ENCODE measurements around the gene TMEM101. TPM values are rescaled to one million over a fixed set of nuclear protein-coding genes. Genes with fewer than 3 reads are reported as not detected.

The TMEM101 gene
- total and polyA plus RNA-seq, 2 of the 13 experiments (the other 11 are each of a cell fraction or from before 2014, with no cell fraction given): 72.0 to 100 TPM

GRCh38 chr17:44002141-44002848 is 12.5 kb downstream of the TMEM101 start (continued):
- TF ChIP-seq RERE (CRISPR knock-in tag; IDR thresholded peaks at IDR 0.05; ENCODE audit: low read depth) (peak; percentile 61; the same call in 1 of the 2 replicates), ZNF335 (CRISPR knock-in tag; IDR thresholded peaks at IDR 0.05) (0 out of 2 replicates have a peak, but pooled peaks have one; percentile 6), ZBTB7A (CRISPR knock-in tag; IDR thresholded peaks at IDR 0.05) (peak; percentile 99), PAWR (CRISPR knock-in tag; IDR thresholded peaks at IDR 0.05; ENCODE audit: borderline replicate concordance) (no peak), RCOR2 (CRISPR knock-in tag; IDR thresholded peaks at IDR 0.05) (peak; percentile 99), MYNN (CRISPR knock-in tag; IDR thresholded peaks at IDR 0.05; ENCODE audit: low read depth) (no peak; the same call in 1 of the 2 replicates), PITX1 (CRISPR knock-in tag; IDR thresholded peaks at IDR 0.05) (peak; percentile 71; the same call in 1 of the 2 replicates), BRD4 (CRISPR knock-in tag; IDR thresholded peaks at IDR 0.05) (no peak), ZBTB42 (CRISPR knock-in tag; IDR thresholded peaks at IDR 0.05) (0 out of 2 replicates have a peak, but pooled peaks have one; percentile 60), CBX5 (CRISPR knock-in tag; IDR thresholded peaks at IDR 0.05; ENCODE audit: borderline replicate concordance) (peak; percentile 75), PRDM4 (CRISPR knock-in tag; IDR thresholded peaks at IDR 0.05; ENCODE audit: borderline replicate concordance) (no peak), ZNF580 (CRISPR knock-in tag; IDR thresholded peaks at IDR 0.05; ENCODE audit: borderline replicate concordance, low read depth) (peak; percentile 94), ZNF816 (CRISPR knock-in tag; IDR thresholded peaks at IDR 0.05; ENCODE audit: borderline replicate concordance) (peak; percentile 27; the same call in 1 of the 2 replicates), ZNF274 (CRISPR knock-in tag; IDR thresholded peaks at IDR 0.05) (no peak), ETV5 (CRISPR knock-in tag; IDR thresholded peaks at IDR 0.05; ENCODE audit: borderline replicate concordance) (peak; percentile 96), FOXO1 (CRISPR knock-in tag; IDR thresholded peaks at IDR 0.05) (peak; percentile 85), ATF1 (CRISPR knock-in tag; IDR thresholded peaks at IDR 0.05) (no peak), TIGD3 (CRISPR knock-in tag; IDR thresholded peaks at IDR 0.05; ENCODE audit: borderline replicate concordance) (0 out of 2 replicates have a peak, but pooled peaks have one; percentile 33), BCL6 (CRISPR knock-in tag; IDR thresholded peaks at IDR 0.05) (peak; percentile 38; the same call in 1 of the 2 replicates)

Data from HepG2 (cell line).